ENCODE results near the gene PYROXD2. TPM values are rescaled to one million over a fixed set of nuclear protein-coding genes. Genes with fewer than 3 reads are reported as not detected.
A peak's percentile ranks its signal among the peaks of the same experiment; 100 is the strongest.

PYROXD2 gene
- total RNA-seq, 2 experiments from 2014 or later: 8.5 to 9.8 TPM

GRCh38 chr10:98405422-98405821 is 9.6 kb downstream of the PYROXD2 start:
- peak in 1 of 14 experiments; percentile 2 for DNase-seq
- H3K27me3 ChIP-seq (ENCODE audit: control insufficient read depth in 1 of 2, insufficient read depth in 2 of 2, low read length in 2 of 2): no peaks in the 10 kb centered on the region
- no peaks in the 10 kb centered on the region for H3K27me3 Mint-ChIP-seq
- H3K4me3 ChIP-seq (ENCODE audit: low read length): no peak overlapping the region
- ChIA-PET CTCF (no interaction called here), POLR2A (interaction anchor here (1.3 kb wide), 1 partner anchor 10 kb away, joined by 3 read pairs; the partner anchor contains the start of gene PYROXD2)
- no peak overlapping the region for H3K27ac Mint-ChIP-seq
- peaks cover 0 to 3% of the 10 kb centered on the region in 2 experiments for H3K9me3 ChIP-seq (ENCODE audit: control insufficient read depth in 1 of 2, insufficient read depth in 1 of 2, low read length in 2 of 2)
- H3K36me3 ChIP-seq (ENCODE audit: insufficient read depth, low read length): no peaks in the 10 kb centered on the region
- ATAC-seq (ENCODE audit: poor library complexity): no peak
- TF ChIP-seq, protein P1, sequence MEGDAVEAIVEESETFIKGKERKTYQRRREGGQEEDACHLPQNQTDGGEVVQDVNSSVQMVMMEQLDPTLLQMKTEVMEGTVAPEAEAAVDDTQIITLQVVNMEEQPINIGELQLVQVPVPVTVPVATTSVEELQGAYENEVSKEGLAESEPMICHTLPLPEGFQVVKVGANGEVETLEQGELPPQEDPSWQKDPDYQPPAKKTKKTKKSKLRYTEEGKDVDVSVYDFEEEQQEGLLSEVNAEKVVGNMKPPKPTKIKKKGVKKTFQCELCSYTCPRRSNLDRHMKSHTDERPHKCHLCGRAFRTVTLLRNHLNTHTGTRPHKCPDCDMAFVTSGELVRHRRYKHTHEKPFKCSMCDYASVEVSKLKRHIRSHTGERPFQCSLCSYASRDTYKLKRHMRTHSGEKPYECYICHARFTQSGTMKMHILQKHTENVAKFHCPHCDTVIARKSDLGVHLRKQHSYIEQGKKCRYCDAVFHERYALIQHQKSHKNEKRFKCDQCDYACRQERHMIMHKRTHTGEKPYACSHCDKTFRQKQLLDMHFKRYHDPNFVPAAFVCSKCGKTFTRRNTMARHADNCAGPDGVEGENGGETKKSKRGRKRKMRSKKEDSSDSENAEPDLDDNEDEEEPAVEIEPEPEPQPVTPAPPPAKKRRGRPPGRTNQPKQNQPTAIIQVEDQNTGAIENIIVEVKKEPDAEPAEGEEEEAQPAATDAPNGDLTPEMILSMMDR (IDR thresholded peaks at IDR 0.05): no peak
- intact Hi-C loops (cut with DNase I, micrococcal nuclease): no loop called here
- no peak overlapping the region for H3K4me3 Mint-ChIP-seq
- no peaks in the 10 kb centered on the region for H3K4me1 ChIP-seq (ENCODE audit: insufficient read depth, low read length)
- H3K36me3 Mint-ChIP-seq (ENCODE audit: low read depth): peaks cover 19% of the 10 kb centered on the region
- H3K4me1 Mint-ChIP-seq (ENCODE audit: low read depth): no peaks in the 10 kb centered on the region
- H3K27ac ChIP-seq (ENCODE audit: low read depth in 1 of 2, low read length in 2 of 2): no peak overlapping the region
- H3K9me3 Mint-ChIP-seq: no peaks in the 10 kb centered on the region

GRCh38 chr10:98404571-98405359 is 10.2 kb downstream of the PYROXD2 start:
- H3K9me3 ChIP-seq (ENCODE audit: control insufficient read depth in 1 of 2, insufficient read depth in 1 of 2, low read length in 2 of 2): peaks cover 0 to 3% of the 10 kb centered on the region in 2 experiments
- Mint-ChIP-seq H3K4me3 (no peak overlapping the region), H3K9me3 (no peaks in the 10 kb centered on the region), H3K27ac (no peak overlapping the region), H3K36me3 (ENCODE audit: low read depth) (peaks cover 19% of the 10 kb centered on the region), H3K4me1 (ENCODE audit: low read depth) (no peaks in the 10 kb centered on the region), H3K27me3 (no peaks in the 10 kb centered on the region)
- H3K27ac ChIP-seq (ENCODE audit: low read depth in 1 of 2, low read length in 2 of 2): no peak overlapping the region
- ATAC-seq (ENCODE audit: poor library complexity): no peak
- TF ChIP-seq, protein P1 (IDR thresholded peaks at IDR 0.05): no peak
- H3K27me3 ChIP-seq (ENCODE audit: control insufficient read depth in 1 of 2, insufficient read depth in 2 of 2, low read length in 2 of 2): no peaks in the 10 kb centered on the region
- no peak for DNase-seq
- no peaks in the 10 kb centered on the region for H3K36me3 ChIP-seq (ENCODE audit: insufficient read depth, low read length)
- POLR2A ChIA-PET: interaction anchor here (1.3 kb wide), 1 partner anchor 10 kb away, joined by 3 read pairs; the partner anchor contains the start of gene PYROXD2
- no peaks in the 10 kb centered on the region for H3K4me1 ChIP-seq (ENCODE audit: insufficient read depth, low read length)
- no peak overlapping the region for H3K4me3 ChIP-seq (ENCODE audit: low read length)
- CTCF ChIA-PET: no interaction called here
- intact Hi-C loops (cut with DNase I, micrococcal nuclease): no loop called here

- CTCF ChIA-PET: no interaction called here
- no peaks in the 10 kb centered on the region for H3K9me3 Mint-ChIP-seq
- DNase-seq (no peak), ATAC-seq (ENCODE audit: poor library complexity) (no peak)
- H3K27me3 ChIP-seq (ENCODE audit: control insufficient read depth in 1 of 2, insufficient read depth in 2 of 2, low read length in 2 of 2): no peaks in the 10 kb centered on the region
- H3K27ac Mint-ChIP-seq: no peak overlapping the region
- H3K9me3 ChIP-seq (ENCODE audit: control insufficient read depth in 1 of 2, insufficient read depth in 1 of 2, low read length in 2 of 2): peaks cover 0 to 3% of the 10 kb centered on the region in 2 experiments
- intact Hi-C loops (cut with DNase I, micrococcal nuclease): no loop called here
- H3K36me3 ChIP-seq (ENCODE audit: insufficient read depth, low read length): no peaks in the 10 kb centered on the region
- H3K4me3 Mint-ChIP-seq: no peak overlapping the region
- H3K4me1 Mint-ChIP-seq (ENCODE audit: low read depth): no peaks in the 10 kb centered on the region
- no peak overlapping the region for H3K27ac ChIP-seq (ENCODE audit: low read depth in 1 of 2, low read length in 2 of 2)
- peaks cover 19% of the 10 kb centered on the region for H3K36me3 Mint-ChIP-seq (ENCODE audit: low read depth)
- POLR2A ChIA-PET: no interaction called here
- H3K4me3 ChIP-seq (ENCODE audit: low read length): no peak overlapping the region
- no peaks in the 10 kb centered on the region for H3K4me1 ChIP-seq (ENCODE audit: insufficient read depth, low read length)
- no peaks in the 10 kb centered on the region for H3K27me3 Mint-ChIP-seq
- TF ChIP-seq, protein P1 (IDR thresholded peaks at IDR 0.05): no peak
These were observed 11.0 kb downstream of the PYROXD2 start for GRCh38 chr10:98403812-98404504.
